WTC11 (cell line): ENCODE data around the gene A1BG. TPM values are rescaled to one million over a fixed set of nuclear protein-coding genes. Genes with fewer than 3 reads are reported as not detected.

ENCODE experiments used
- microRNA-seq: library from miRNA; unstranded; fragments of <30 nt; microRNA quantifications from one replicate; pipeline ENCODE4 v1.2.0, GENCODE V29; 2022; ENCODE audit warnings: borderline number of aligned reads
- total RNA-seq: library from RNA; stranded (reverse); gene quantifications from 3 replicates; pipeline ENCODE4 v1.2.3, GENCODE V29; 2021

Gene A1BG
- total RNA-seq, 1 experiment from 2014 or later, result 24.3 TPM

Small RNA genes within 50 kb of the gene (microRNA-seq; reads per million reads assigned to microRNA genes)
- 1.0 reads per million for gene MIR4754
- not detected for gene MIR6806

Other genes with a start within 250 kb of the A1BG start
- gene ZNF329, start 202.7 kb downstream of the A1BG start, total RNA-seq, result 16.3 to 18.3 TPM (median 16.5 TPM) in 3 replicates
- gene ZNF274, start 170.4 kb downstream of the A1BG start, total RNA-seq, result 25.4 to 28.8 TPM (median 27.5 TPM) in 3 replicates
- 52.8 to 63.8 TPM (median 59.2 TPM) in 3 replicates for gene ZNF544, start 124.6 kb downstream of the A1BG start, total RNA-seq
- gene ZNF8, start 74.5 kb downstream of the A1BG start, total RNA-seq, result 18.8 to 19.1 TPM (median 18.9 TPM) in 3 replicates
- 23.1 to 26.0 TPM (median 24.0 TPM) in 3 replicates for gene ERVK3-1, start 48.1 kb downstream of the A1BG start, total RNA-seq
- 3.2 TPM in 3 replicates for gene ZSCAN22, start 26.5 kb downstream of the A1BG start, total RNA-seq
- gene ZNF497, start 9.3 kb upstream of the A1BG start, total RNA-seq, result 1.7 to 2.1 TPM (median 2.0 TPM) in 3 replicates
- 3.4 to 4.9 TPM (median 4.6 TPM) in 3 replicates for gene ZNF837, start 27.5 kb upstream of the A1BG start, total RNA-seq
- 1,498 to 1,502 TPM (median 1,501 TPM) in 3 replicates for gene RPS5, start 33.8 kb upstream of the A1BG start, total RNA-seq
- gene RNF225, start 42.2 kb upstream of the A1BG start, total RNA-seq, result 1.1 to 1.8 TPM (median 1.5 TPM) in 3 replicates
- gene ZNF584, start 55.2 kb upstream of the A1BG start, total RNA-seq, result 6.6 to 6.8 TPM (median 6.8 TPM) in 3 replicates
- 2.3 to 2.7 TPM (median 2.6 TPM) in 3 replicates for gene ZNF132, start 86.7 kb upstream of the A1BG start, total RNA-seq
- 3.3 to 4.0 TPM (median 3.4 TPM) in 3 replicates for gene ZNF324B, start 98.1 kb upstream of the A1BG start, total RNA-seq
- gene ZNF324, start 113.6 kb upstream of the A1BG start, total RNA-seq, result 5.1 to 5.9 TPM (median 5.7 TPM) in 3 replicates
- gene ZNF446, start 122.9 kb upstream of the A1BG start, total RNA-seq, result 5.0 to 6.5 TPM (median 6.0 TPM) in 3 replicates
- gene SLC27A5, start 158.5 kb upstream of the A1BG start, total RNA-seq, result 18.8 to 22.0 TPM (median 21.9 TPM) in 3 replicates
- 17.0 to 19.7 TPM (median 18.0 TPM) in 3 replicates for gene ZBTB45, start 166.3 kb upstream of the A1BG start, total RNA-seq
- 1,095 to 1,221 TPM (median 1,108 TPM) in 3 replicates for gene TRIM28, start 190.6 kb upstream of the A1BG start, total RNA-seq
- 109 to 126 TPM (median 119 TPM) in 3 replicates for gene CHMP2A, start 201.6 kb upstream of the A1BG start, total RNA-seq
- gene UBE2M, start 205.1 kb upstream of the A1BG start, total RNA-seq, result 93.7 to 105 TPM (median 97.1 TPM) in 3 replicates
- 22.2 to 26.2 TPM (median 23.9 TPM) in 3 replicates for gene MZF1, start 219.8 kb upstream of the A1BG start, total RNA-seq